NB4 (cell line): ENCODE data around the gene RAPGEF4.

Experiments used
- DNase-seq: peaks from one replicate; pipeline ENCODE4 v3.0.0; 2010; ENCODE audit warnings: low read depth
- H3K4me3 ChIP-seq: one replicate; pipeline ENCODE4 v1.5.1; 2011; ENCODE audit warnings: mild to moderate bottlenecking, low read depth, low read length, moderate library complexity
- CTCF ChIP-seq: IDR thresholded peaks from one replicate; pipeline ENCODE4 v1.5.1; 2012; ENCODE audit warnings: low read depth, low read length
- MAX ChIP-seq: IDR thresholded peaks from 2 replicates; pipeline ENCODE4 v1.6.1; 2011; ENCODE audit warnings: low read depth, low read length
- MYC ChIP-seq: IDR thresholded peaks from 2 replicates; pipeline ENCODE4 v1.6.1; 2011; ENCODE audit warnings: low read depth, low read length
- POLR2A ChIP-seq: IDR thresholded peaks from 2 replicates; pipeline ENCODE4 v1.6.1; 2011; ENCODE audit warnings: mild to moderate bottlenecking; ENCODE audit not compliant: insufficient read length; ENCODE audit errors: extremely low read depth

Gene RAPGEF4

GRCh38 chr2:172917716-172918115 lies 182.1 kb downstream of the RAPGEF4 start:
- TF ChIP-seq MAX (no peak), POLR2A (no peak), MYC (no peak), CTCF (no peak)
- DNase-seq: no peak
- no peak overlapping the region for H3K4me3 ChIP-seq

- TF ChIP-seq POLR2A: no peak
- no peak for TF ChIP-seq MYC
- no peak for TF ChIP-seq CTCF
- H3K4me3 ChIP-seq: no peak overlapping the region
- no peak for DNase-seq
Observed at GRCh38 chr2:172919732-172920131, 184.1 kb downstream of the RAPGEF4 start.

GRCh38 chr2:172921532-172922236 lies 186.0 kb downstream of the RAPGEF4 start:
- DNase-seq: no peak
- H3K4me3 ChIP-seq: no peak overlapping the region
- TF ChIP-seq CTCF (no peak), MAX (no peak), POLR2A (no peak)

- TF ChIP-seq MAX (no peak), MYC (no peak), POLR2A (no peak), CTCF (no peak)
- DNase-seq: no peak
- no peak overlapping the region for H3K4me3 ChIP-seq
Observed at GRCh38 chr2:172922306-172922705, 186.7 kb downstream of the RAPGEF4 start.

GRCh38 chr2:172922815-172923214 lies 187.2 kb downstream of the RAPGEF4 start:
- no peak for DNase-seq
- TF ChIP-seq MAX (no peak), POLR2A (no peak), CTCF (no peak)
- no peak overlapping the region for H3K4me3 ChIP-seq

- TF ChIP-seq MAX (no peak), CTCF (no peak), POLR2A (no peak), MYC (no peak)
- H3K4me3 ChIP-seq: no peak overlapping the region
- no peak for DNase-seq
Observed at GRCh38 chr2:172924097-172924660, 188.5 kb downstream of the RAPGEF4 start.
